ENCODE data around the gene GNAT2.

Gene GNAT2

DNA sequence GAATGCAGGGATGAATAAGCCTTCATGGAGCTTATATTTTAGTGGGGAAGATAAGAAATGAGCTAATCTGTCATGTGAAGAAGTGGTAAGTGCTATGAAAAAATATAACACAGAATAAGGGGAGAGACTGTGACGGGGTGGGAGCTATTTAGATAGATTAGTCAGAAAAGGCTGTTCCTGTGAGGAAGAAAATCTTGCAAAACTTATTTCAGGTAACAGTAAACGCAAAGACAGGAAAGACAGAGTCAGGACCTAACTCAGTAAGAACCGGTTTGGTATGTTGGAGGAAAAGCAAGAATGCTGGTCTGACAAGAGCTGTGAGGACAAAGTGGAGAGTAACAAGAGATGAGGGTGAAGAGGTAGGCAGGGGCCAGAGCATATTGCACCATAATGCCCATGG lies 49.0 kb downstream of the GNAT2 start (continued):
- TF ChIP-seq, protein P1, sequence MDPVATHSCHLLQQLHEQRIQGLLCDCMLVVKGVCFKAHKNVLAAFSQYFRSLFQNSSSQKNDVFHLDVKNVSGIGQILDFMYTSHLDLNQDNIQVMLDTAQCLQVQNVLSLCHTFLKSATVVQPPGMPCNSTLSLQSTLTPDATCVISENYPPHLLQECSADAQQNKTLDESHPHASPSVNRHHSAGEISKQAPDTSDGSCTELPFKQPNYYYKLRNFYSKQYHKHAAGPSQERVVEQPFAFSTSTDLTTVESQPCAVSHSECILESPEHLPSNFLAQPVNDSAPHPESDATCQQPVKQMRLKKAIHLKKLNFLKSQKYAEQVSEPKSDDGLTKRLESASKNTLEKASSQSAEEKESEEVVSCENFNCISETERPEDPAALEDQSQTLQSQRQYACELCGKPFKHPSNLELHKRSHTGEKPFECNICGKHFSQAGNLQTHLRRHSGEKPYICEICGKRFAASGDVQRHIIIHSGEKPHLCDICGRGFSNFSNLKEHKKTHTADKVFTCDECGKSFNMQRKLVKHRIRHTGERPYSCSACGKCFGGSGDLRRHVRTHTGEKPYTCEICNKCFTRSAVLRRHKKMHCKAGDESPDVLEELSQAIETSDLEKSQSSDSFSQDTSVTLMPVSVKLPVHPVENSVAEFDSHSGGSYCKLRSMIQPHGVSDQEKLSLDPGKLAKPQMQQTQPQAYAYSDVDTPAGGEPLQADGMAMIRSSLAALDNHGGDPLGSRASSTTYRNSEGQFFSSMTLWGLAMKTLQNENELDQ (tag by site-specific recombination; IDR thresholded peaks at IDR 0.05; ENCODE audit: low read depth) = no peak
- TF ChIP-seq ZNF777 (tag by site-specific recombination; IDR thresholded peaks at IDR 0.05; ENCODE audit: borderline replicate concordance) (no peak), IKZF3 (tag by site-specific recombination; IDR thresholded peaks at IDR 0.05) (0 out of 2 replicates have a peak, but pooled peaks have one; percentile 21), TCF7L2 (IDR thresholded peaks at IDR 0.05; ENCODE audit: borderline replicate concordance, low read depth, low read length) (no peak), ZNF600 (tag by site-specific recombination; IDR thresholded peaks at IDR 0.05) (peak; percentile 45; the same call in 1 of the 2 replicates), ZNF341 (tag by site-specific recombination; IDR thresholded peaks at IDR 0.05; ENCODE audit: low read depth) (peak; percentile 44; the same call in 1 of the 2 replicates)
- TF ChIP-seq, protein P2, sequence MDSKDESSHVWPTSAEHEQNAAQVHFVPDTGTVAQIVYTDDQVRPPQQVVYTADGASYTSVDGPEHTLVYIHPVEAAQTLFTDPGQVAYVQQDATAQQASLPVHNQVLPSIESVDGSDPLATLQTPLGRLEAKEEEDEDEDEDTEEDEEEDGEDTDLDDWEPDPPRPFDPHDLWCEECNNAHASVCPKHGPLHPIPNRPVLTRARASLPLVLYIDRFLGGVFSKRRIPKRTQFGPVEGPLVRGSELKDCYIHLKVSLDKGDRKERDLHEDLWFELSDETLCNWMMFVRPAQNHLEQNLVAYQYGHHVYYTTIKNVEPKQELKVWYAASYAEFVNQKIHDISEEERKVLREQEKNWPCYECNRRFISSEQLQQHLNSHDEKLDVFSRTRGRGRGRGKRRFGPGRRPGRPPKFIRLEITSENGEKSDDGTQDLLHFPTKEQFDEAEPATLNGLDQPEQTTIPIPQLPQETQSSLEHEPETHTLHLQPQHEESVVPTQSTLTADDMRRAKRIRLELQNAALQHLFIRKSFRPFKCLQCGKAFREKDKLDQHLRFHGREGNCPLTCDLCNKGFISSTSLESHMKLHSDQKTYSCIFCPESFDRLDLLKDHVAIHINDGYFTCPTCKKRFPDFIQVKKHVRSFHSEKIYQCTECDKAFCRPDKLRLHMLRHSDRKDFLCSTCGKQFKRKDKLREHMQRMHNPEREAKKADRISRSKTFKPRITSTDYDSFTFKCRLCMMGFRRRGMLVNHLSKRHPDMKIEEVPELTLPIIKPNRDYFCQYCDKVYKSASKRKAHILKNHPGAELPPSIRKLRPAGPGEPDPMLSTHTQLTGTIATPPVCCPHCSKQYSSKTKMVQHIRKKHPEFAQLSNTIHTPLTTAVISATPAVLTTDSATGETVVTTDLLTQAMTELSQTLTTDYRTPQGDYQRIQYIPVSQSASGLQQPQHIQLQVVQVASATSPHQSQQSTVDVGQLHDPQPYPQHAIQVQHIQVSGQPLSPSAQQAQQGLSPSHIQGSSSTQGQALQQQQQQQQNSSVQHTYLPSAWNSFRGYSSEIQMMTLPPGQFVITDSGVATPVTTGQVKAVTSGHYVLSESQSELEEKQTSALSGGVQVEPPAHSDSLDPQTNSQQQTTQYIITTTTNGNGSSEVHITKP (tag by site-specific recombination; IDR thresholded peaks at IDR 0.05) = peak; percentile 42; the same call in 1 of the 2 replicates

DNA sequence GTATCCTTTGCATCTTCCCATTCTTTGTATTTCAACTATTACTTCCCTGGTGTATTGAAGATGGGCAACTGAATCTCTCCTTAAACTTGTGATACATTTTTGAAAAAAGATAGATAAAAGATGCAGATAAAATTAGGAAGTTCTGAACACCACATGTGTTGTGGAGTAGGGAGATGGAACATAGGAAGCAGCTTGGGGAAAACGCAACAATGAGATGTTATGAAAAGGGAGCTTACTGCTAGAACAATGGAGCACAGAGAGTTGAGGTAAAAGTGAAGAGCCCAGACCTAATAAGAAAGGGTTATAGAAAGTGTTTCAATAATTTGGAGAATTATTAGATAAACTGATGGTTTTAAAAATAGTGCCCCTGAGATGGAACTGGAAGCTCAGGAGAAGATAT lies 50.1 kb downstream of the GNAT2 start:
- Histone ChIP-seq H3K27ac (ENCODE audit: extremely low read depth, low read depth, low read length) (no peak overlapping the region), H3K36me3 (ENCODE audit: control insufficient read depth in 2 of 2, insufficient read depth in 1 of 2, low read length in 2 of 2) (no peaks in the 10 kb centered on the region; a peak in 1 of 3 replicates), H3K9me3 (ENCODE audit: control insufficient read depth, insufficient read depth, low read depth, low read length) (no peaks in the 10 kb centered on the region), H3K4me1 (ENCODE audit: control insufficient read depth, insufficient read depth, low read length) (peaks cover 29% of the 10 kb centered on the region), H3K4me3 (ENCODE audit: low read depth, low read length) (no peak overlapping the region)
- CTCF ChIA-PET = interaction anchor here (0.9 to 2.7 kb wide), 5 partner anchors 9 to 72 kb away, joined by 3 to 8 read pairs (median 3); no protein-coding TSS in a partner anchor
- TF ChIP-seq ZNF37A (tag by site-specific recombination; IDR thresholded peaks at IDR 0.05) (no peak), ZNF600 (tag by site-specific recombination; IDR thresholded peaks at IDR 0.05) (peak; percentile 79), PRDM1 (tag by site-specific recombination; IDR thresholded peaks at IDR 0.05) (peak; percentile 84)
- POLR2A ChIA-PET = interaction anchor here (2.4 kb wide), 1 partner anchor 21 kb away, joined by 15 read pairs; the partner anchor contains the start of gene GNAI3

DNA sequence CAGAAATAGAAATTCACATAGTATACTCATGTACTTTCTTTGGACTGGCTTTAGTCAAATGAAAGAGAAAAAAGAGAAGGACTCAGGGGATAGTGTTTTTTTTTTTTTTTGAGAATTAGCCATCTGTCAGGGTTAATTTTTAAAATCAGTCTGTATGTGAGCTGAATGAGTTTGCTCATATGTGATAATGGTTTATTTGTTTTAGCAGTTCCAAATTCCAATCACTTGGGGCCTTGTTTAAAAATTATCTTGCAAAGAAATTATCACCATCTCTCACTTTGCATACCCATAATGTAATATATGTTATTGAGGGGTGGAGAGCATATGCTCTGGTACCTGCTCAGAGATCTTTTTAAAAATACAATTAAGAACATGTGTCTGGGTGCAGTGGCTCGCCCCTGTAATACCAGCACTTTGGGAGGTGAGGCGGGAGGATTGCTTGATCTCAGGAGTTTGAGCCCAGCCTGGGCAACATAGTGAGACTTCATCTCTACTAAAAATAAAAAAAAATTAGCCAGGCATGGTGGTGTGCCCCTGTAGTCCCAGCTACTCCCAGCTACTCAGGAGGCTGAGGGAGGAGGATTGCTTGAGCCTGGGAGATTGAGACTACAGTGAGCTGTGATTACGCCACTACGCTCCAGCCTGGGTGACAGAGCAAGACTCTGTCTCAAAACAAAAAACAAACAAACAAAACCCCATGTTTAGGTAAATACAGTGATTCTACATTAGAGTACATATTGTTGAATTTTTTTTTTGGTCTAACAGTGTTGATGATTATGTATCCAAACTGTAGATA lies 51.3 kb downstream of the GNAT2 start:
- Histone ChIP-seq H3K4me1 (ENCODE audit: control insufficient read depth, insufficient read depth, low read length) (peaks cover 20% of the 10 kb centered on the region; the same call in 1 of the 2 replicates), H3K36me3 (ENCODE audit: control insufficient read depth in 2 of 2, insufficient read depth in 1 of 2, low read length in 2 of 2) (no peaks in the 10 kb centered on the region; a peak in 1 of 3 replicates), H3K9me3 (ENCODE audit: control insufficient read depth, insufficient read depth, low read depth, low read length) (no peaks in the 10 kb centered on the region), H3K27ac (ENCODE audit: extremely low read depth, low read depth, low read length) (no peak overlapping the region), H3K4me3 (ENCODE audit: low read depth, low read length) (no peak overlapping the region)
- ChIA-PET POLR2A (interaction anchor here (1.2 kb wide), 1 partner anchor 20 kb away, joined by 4 read pairs; the partner anchor contains the start of gene GNAI3), CTCF (interaction anchor here (0.6 to 2.7 kb wide), 8 partner anchors 12 to 460 kb away, joined by 3 to 8 read pairs (median 4); no protein-coding TSS in a partner anchor)
- TF ChIP-seq ZNF548 (tag by site-specific recombination; IDR thresholded peaks at IDR 0.05) (no peak), ZNF239 (tag by site-specific recombination; IDR thresholded peaks at IDR 0.05) (no peak), ZNF610 (tag by site-specific recombination; IDR thresholded peaks at IDR 0.05; ENCODE audit: borderline replicate concordance) (no peak), ZNF169 (tag by site-specific recombination; IDR thresholded peaks at IDR 0.05) (no peak), ZNF214 (tag by site-specific recombination; IDR thresholded peaks at IDR 0.05; ENCODE audit: borderline replicate concordance) (no peak), ZNF560 (tag by site-specific recombination; IDR thresholded peaks at IDR 0.05; ENCODE audit: borderline replicate concordance) (no peak), YY1 (tag by site-specific recombination; IDR thresholded peaks at IDR 0.05) (no peak), ZNF571 (tag by site-specific recombination; IDR thresholded peaks at IDR 0.05) (no peak), ZNF521 (tag by site-specific recombination; IDR thresholded peaks at IDR 0.05) (no peak), ZNF549 (tag by site-specific recombination; IDR thresholded peaks at IDR 0.05) (no peak), ZNF394 (tag by site-specific recombination; IDR thresholded peaks at IDR 0.05; ENCODE audit: borderline replicate concordance) (peak; percentile 93), ZNF202 (tag by site-specific recombination; IDR thresholded peaks at IDR 0.05; ENCODE audit: borderline replicate concordance) (no peak)
- TF ChIP-seq, protein P3, sequence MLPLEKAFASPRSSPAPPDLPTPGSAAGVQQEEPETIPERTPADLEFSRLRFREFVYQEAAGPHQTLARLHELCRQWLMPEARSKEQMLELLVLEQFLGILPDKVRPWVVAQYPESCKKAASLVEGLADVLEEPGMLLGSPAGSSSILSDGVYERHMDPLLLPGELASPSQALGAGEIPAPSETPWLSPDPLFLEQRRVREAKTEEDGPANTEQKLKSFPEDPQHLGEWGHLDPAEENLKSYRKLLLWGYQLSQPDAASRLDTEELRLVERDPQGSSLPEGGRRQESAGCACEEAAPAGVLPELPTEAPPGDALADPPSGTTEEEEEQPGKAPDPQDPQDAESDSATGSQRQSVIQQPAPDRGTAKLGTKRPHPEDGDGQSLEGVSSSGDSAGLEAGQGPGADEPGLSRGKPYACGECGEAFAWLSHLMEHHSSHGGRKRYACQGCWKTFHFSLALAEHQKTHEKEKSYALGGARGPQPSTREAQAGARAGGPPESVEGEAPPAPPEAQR (tag by site-specific recombination; IDR thresholded peaks at IDR 0.05) = no peak
- TF ChIP-seq, protein P4, sequence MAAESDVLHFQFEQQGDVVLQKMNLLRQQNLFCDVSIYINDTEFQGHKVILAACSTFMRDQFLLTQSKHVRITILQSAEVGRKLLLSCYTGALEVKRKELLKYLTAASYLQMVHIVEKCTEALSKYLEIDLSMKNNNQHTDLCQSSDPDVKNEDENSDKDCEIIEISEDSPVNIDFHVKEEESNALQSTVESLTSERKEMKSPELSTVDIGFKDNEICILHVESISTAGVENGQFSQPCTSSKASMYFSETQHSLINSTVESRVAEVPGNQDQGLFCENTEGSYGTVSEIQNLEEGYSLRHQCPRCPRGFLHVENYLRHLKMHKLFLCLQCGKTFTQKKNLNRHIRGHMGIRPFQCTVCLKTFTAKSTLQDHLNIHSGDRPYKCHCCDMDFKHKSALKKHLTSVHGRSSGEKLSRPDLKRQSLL (tag by site-specific recombination; IDR thresholded peaks at IDR 0.05) = peak; percentile 73; the same call in 1 of the 2 replicates
